ENCODE measurements around the gene IVNS1ABP.

GRCh38 chr1:185263780-185264179 lies 53.3 kb downstream of the IVNS1ABP start:
- no peak for TF ChIP-seq CTCF (IDR thresholded peaks at IDR 0.05)
- TF ChIP-seq EP300 (IDR thresholded peaks at IDR 0.05) = no peak
- TF ChIP-seq POLR2A (IDR thresholded peaks at IDR 0.05) = no peak
- TF ChIP-seq POLR2AphosphoS5 (IDR thresholded peaks at IDR 0.05) = no peak

All from gastroesophageal sphincter (tissue), 3 donors.